Psoas muscle (tissue), 8 donors: ENCODE results near the gene NOL11. TPM values are rescaled to one million over a fixed set of nuclear protein-coding genes. Genes with fewer than 3 reads are reported as not detected.
"Not testable (repeated sequence)": the region's sequence is repeated elsewhere in the genome, so short reads cannot be mapped to it uniquely, and the experiment has no call there.

ENCODE experiments used
- ATAC-seq, 4 donors: fragments of 200-7000 bp; cut with Tn5 transposase; one replicate each; pipeline ENCODE4 v1.9.1; 2020; ENCODE audit warnings: moderate library complexity in 3 of 4, mild to moderate bottlenecking in 2 of 4
- DNase-seq, 2 donors: peaks; one replicate each; pipeline ENCODE4 v3.0.0-alpha.2; 2020
- H3K27ac ChIP-seq: fragments of 200-600 bp; one replicate; pipeline ENCODE4 v1.8.0; 2022
- H3K27me3 ChIP-seq, 3 donors: fragments of 200-600 bp in 1 of 3; one replicate each; pipeline versions ENCODE4 v1.6.1 to v1.8.0; 2013 to 2022; ENCODE audit warnings: low read length in 2 of 3, mild to moderate bottlenecking in 2 of 3, moderate library complexity in 1 of 3; ENCODE audit not compliant: insufficient read depth in 3 of 3
- H3K36me3 ChIP-seq, 2 donors: fragments of 200-600 bp in 1 of 2; one replicate each; pipeline versions ENCODE4 v1.6.1 to v1.8.0; 2013 to 2022; ENCODE audit warnings: low read depth in 1 of 2, mild to moderate bottlenecking in 1 of 2, moderate library complexity in 1 of 2; ENCODE audit not compliant: insufficient read depth in 1 of 2
- H3K4me1 ChIP-seq: fragments of 200-600 bp; one replicate; pipeline ENCODE4 v1.8.0; 2022
- H3K4me3 ChIP-seq: fragments of 200-600 bp; one replicate; pipeline ENCODE4 v1.8.0; 2022; ENCODE audit warnings: mild to moderate bottlenecking
- H3K9me3 ChIP-seq: fragments of 200-600 bp; one replicate; pipeline ENCODE4 v1.8.0; 2022
- WGBS, 3 donors: extraction: QIAGEN DNeasy Blood & Tissue Kit; methylation state at CpG; one replicate each; pipeline versions ENCODE4 v1.1.6 to v1.1.7; 2013; 5-methylcytosine and 5-hydroxymethylcytosine counted together
- intact Hi-C, 2 donors: fragments of 100-400 bp; cut with DNase I; formaldehyde crosslinking; loops; one replicate each; pipeline versions ENCODE4 v1.11.0 to v1.14.2; 2022
- polyA plus RNA-seq, 3 donors: library from polyadenylated mRNA; stranded (reverse); fragments of 200-250 nt; gene quantifications; one replicate each; pipeline ENCODE4 v1.2.3, GENCODE V29; 2013
- total RNA-seq, 4 donors: library from RNA; stranded (reverse); fragmentation: NEBNext Ultra II Directional in 2 of 4; extraction: Animal tissue kit (Norgen Biotek cat#: 25700) in 2 of 4; gene quantifications; one replicate each; pipeline versions ENCODE4 v1.2.1 to v1.2.4, GENCODE V29; 2021 to 2023
- TF ChIP-seq, protein P1 (sequence below): fragments of 200-600 bp; IDR thresholded peaks from one replicate; pipeline ENCODE4 v1.8.0; 2022; ENCODE audit warnings: antibody characterized with exemption
- donor health status: healthy with polysubstance abuse.
- donor health status: DM: no; HTN: no; CAD: no; lungs with moderate emphysema.
- donor health status: Bipolar disorder and iron deficiency.
- donor health status: healthy.
- donor health status: DM: yes; HTN: yes; CAD: no.
- donor health status: DM: no; HTN: no; CAD: no.
- donor health status: DM: no; HTN: no; CAD: no.
- donor health status: DM: yes; HTN: yes; CAD: no.

Gene NOL11
- total and polyA plus RNA-seq, 7 donors: 29.9 to 53.6 (median 33.5) TPM

DNA sequence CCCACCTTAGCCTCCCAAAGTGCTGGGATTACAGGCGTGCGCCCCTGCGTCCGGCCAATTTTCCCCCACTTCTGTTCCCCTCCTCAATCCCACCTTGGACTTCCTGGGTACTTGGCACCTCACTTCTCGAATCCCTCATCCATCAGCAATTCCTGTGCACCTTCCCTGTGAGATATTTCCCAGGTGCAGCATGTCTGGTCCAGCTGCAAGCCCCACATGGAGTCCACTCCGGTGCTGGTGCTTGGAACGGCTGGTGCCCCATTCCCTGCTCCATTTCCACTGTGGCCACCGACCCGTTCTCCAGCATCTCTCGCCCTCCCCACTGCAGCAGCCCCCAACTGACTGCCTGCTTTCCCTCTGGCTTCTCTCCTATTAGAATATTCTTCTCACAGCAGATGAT, 35.3 kb downstream of the NOL11 start:
- no peaks in the 10 kb centered on the region for H3K27me3 ChIP-seq
- no peaks in the 10 kb centered on the region for H3K9me3 ChIP-seq
- H3K4me1 ChIP-seq: no peaks in the 10 kb centered on the region
- intact Hi-C loops: no loop called here
- TF ChIP-seq, protein P1, sequence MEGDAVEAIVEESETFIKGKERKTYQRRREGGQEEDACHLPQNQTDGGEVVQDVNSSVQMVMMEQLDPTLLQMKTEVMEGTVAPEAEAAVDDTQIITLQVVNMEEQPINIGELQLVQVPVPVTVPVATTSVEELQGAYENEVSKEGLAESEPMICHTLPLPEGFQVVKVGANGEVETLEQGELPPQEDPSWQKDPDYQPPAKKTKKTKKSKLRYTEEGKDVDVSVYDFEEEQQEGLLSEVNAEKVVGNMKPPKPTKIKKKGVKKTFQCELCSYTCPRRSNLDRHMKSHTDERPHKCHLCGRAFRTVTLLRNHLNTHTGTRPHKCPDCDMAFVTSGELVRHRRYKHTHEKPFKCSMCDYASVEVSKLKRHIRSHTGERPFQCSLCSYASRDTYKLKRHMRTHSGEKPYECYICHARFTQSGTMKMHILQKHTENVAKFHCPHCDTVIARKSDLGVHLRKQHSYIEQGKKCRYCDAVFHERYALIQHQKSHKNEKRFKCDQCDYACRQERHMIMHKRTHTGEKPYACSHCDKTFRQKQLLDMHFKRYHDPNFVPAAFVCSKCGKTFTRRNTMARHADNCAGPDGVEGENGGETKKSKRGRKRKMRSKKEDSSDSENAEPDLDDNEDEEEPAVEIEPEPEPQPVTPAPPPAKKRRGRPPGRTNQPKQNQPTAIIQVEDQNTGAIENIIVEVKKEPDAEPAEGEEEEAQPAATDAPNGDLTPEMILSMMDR: no peak
- peaks cover 0 to 32% of the 10 kb centered on the region in 2 donors for H3K36me3 ChIP-seq
- no peak overlapping the region for H3K4me3 ChIP-seq
- 94 to 97% (median 95%) methylated on average over 10 of the region's 10 CpGs for WGBS, 3 donors
- H3K27ac ChIP-seq: no peak overlapping the region
- ATAC-seq (no peak), DNase-seq (no peak)

DNA sequence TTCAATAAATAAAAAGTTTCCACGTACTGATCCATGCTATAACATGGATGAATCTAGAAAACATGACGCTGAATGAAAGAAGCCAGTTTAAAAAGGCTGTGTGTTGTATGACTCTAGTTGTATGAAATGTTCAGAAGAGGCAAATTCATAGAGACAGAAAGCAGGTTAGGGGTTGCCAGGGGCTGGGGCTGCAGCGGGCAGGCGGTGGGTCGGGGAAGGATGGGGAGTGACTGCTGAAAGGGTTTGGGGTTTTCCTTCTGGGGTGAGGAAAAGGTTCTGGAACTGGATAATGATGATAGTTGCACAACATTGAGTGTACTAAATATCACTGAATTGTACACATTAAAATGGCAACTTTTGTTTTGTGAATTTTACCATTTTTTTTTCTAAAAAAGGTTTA, 36.3 kb downstream of the NOL11 start:
- DNase-seq: no peak
- Histone ChIP-seq H3K9me3 (no peaks in the 10 kb centered on the region), H3K4me1 (no peaks in the 10 kb centered on the region), H3K27me3 (no peaks in the 10 kb centered on the region), H3K4me3 (no peak overlapping the region), H3K27ac (no peak overlapping the region), H3K36me3 (peaks cover 0 to 23% of the 10 kb centered on the region in 2 donors)
- ATAC-seq: no peak
- TF ChIP-seq, protein P1: no peak
- 89 to 95% (median 91%) methylated on average over 5 of the region's 5 CpGs for WGBS, 3 donors
- intact Hi-C loops: no loop called here

DNA sequence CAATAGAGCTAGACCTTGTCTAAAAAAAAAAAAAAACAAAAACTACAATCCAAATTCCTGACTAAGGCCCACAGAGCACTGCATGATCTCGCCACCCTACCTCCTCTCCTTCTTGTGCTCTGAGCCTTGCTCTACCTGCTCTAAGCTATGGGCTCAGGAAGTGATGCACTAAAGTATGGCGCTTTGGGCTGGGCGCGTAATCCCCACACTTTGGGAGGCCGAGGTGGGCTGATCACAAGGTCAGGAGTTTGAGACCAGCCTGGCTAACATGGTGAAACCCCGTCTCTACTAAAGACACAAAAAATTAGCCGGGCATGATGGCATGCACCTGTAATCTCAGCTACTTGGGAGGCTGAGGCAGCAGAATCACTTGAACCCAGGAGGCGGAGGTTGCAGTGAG, 37.0 kb downstream of the NOL11 start:
- H3K27me3 ChIP-seq, H3K4me1 ChIP-seq, H3K9me3 ChIP-seq, ATAC-seq, H3K4me3 ChIP-seq, DNase-seq, H3K27ac ChIP-seq, intact Hi-C loops: not testable (repeated sequence)
- H3K36me3 ChIP-seq: peaks cover 0 to 16% of the 10 kb centered on the region in 2 donors
- 97 to 98% (median 98%) methylated on average over 8 of the region's 8 CpGs for WGBS, 3 donors

DNA sequence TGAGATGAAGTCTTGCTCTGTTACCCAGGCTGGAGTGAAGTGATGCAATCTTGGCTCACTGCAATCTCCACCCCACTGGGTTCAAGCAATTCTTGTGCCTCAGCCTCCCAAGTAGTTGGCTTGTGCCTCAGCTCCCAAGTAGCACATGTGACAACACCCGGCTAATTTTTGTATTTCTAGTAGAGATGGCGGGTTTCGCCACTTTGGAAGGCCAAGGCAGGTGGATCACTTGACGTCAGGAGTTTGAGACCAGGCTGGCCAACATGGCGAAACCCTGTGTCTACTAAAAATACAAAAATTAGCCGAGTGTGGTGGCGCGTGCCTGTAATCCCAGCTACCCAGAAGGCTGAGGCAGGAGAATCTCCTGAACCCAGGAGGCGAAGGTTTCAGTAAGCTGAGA, 39.0 kb downstream of the NOL11 start:
- H3K9me3 ChIP-seq, H3K4me1 ChIP-seq, H3K4me3 ChIP-seq, intact Hi-C loops, DNase-seq, H3K27me3 ChIP-seq, H3K36me3 ChIP-seq, H3K27ac ChIP-seq, ATAC-seq: not testable (repeated sequence)
- 92 to 98% (median 96%) methylated on average over 9 of the region's 9 CpGs for WGBS, 3 donors

DNA sequence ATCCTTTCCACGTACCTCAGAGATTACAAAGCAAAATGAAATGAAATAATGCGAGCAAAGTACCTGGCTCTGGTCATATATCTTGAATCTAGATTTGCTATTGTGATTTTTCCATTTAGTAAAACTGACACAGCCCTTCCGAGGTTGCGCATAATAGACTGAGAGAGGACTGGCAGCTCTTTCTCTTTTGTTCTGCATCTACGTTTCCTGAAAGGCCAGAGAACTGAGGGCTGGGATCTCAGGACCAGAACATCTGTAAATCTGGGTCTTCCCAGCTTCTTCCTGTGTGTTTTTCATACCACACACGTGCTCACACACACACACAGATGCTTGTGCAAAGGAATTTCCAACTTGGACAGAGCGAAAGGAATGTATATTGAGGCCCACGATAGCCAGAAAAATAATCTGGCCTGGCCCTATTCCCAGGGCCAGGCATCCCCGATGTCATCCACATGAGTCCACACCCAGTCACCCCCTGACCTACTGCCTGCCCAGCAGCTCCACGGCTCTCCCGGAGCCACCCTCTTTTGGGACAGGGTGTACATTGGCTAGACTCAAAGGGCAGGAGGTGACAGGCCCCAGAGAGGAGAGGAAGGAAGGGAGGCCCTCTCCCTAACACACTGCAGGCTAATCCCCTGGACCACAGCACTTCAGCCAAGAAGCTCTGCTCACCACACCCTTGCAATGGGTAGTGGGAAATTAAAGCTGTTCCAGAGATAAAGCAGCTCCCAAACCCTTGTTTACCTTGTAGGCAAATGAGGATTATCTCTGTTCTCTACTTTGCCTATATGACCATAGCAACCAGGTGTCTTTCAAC, 41.8 kb downstream of the NOL11 start:
- TF ChIP-seq, protein P1: no peak
- Histone ChIP-seq H3K27ac (no peak overlapping the region), H3K27me3 (no peaks in the 10 kb centered on the region), H3K4me3 (no peak overlapping the region), H3K4me1 (no peaks in the 10 kb centered on the region), H3K36me3 (no peaks in the 10 kb centered on the region), H3K9me3 (no peaks in the 10 kb centered on the region)
- intact Hi-C loops: no loop called here
- 32 to 34% (median 34%) methylated on average over 11 of the region's 11 CpGs for WGBS, 3 donors
- ATAC-seq (peak in 1 of 4 donors; percentile 43), DNase-seq (peak; percentile 23 to 56)
